ENCODE measurements around the gene HLA-DOB.

Gene HLA-DOB

DNA sequence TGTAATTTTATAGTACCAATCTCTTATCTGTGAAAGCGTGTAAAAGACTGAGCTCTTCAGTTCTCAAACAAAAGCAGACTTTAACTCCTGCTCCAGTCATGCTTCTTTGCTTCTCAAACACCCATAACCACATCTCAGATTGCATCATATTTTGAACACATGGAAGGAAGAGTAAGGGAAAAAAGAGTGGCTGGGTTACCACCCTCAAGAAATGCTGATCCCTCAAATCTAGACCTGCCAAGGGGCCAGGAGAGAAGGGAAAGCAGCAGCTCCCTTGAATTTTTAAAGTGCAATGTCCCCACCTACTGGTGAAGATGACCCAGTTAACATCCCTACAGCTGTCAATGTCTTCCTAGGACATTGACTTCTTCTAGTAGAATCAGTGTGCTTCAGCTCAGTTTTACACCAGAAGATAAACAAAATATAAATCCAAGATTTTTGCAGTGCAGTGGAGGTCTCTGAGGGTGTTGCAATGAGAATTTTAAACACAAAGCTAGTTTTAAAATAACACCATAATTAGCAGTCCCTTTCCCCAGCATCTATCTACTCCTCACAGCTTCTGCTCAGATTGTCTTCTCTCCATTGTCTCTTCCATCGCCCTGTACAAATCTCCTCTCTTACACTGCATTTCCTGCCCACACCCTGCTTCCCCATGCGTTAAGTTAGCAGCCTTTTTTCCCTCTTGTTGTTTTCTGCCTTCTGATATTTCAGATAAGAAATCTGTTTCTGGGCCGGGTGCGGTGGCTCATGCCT, 30.8 kb downstream of the HLA-DOB start:
- TF ChIP-seq TAF1 (IDR thresholded peaks at IDR 0.05; ENCODE audit: borderline replicate concordance, insufficient read depth, low read length) (no peak), FOXP2 (optimal IDR thresholded peaks at IDR 0.05; ENCODE audit: borderline replicate concordance, extremely low read depth, extremely low read length, insufficient read depth) (no peak), POLR2AphosphoS5 (IDR thresholded peaks at IDR 0.05; ENCODE audit: low read depth, low read length) (no peak), SIN3A (IDR thresholded peaks at IDR 0.05; ENCODE audit: borderline replicate concordance, insufficient read depth, low read length) (no peak)
- TF ChIP-seq, protein P1, sequence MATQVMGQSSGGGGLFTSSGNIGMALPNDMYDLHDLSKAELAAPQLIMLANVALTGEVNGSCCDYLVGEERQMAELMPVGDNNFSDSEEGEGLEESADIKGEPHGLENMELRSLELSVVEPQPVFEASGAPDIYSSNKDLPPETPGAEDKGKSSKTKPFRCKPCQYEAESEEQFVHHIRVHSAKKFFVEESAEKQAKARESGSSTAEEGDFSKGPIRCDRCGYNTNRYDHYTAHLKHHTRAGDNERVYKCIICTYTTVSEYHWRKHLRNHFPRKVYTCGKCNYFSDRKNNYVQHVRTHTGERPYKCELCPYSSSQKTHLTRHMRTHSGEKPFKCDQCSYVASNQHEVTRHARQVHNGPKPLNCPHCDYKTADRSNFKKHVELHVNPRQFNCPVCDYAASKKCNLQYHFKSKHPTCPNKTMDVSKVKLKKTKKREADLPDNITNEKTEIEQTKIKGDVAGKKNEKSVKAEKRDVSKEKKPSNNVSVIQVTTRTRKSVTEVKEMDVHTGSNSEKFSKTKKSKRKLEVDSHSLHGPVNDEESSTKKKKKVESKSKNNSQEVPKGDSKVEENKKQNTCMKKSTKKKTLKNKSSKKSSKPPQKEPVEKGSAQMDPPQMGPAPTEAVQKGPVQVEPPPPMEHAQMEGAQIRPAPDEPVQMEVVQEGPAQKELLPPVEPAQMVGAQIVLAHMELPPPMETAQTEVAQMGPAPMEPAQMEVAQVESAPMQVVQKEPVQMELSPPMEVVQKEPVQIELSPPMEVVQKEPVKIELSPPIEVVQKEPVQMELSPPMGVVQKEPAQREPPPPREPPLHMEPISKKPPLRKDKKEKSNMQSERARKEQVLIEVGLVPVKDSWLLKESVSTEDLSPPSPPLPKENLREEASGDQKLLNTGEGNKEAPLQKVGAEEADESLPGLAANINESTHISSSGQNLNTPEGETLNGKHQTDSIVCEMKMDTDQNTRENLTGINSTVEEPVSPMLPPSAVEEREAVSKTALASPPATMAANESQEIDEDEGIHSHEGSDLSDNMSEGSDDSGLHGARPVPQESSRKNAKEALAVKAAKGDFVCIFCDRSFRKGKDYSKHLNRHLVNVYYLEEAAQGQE (IDR thresholded peaks at IDR 0.05; ENCODE audit: insufficient read depth in 1 of 2, low read depth in 2 of 2, low read length in 2 of 2) = no peak

DNA sequence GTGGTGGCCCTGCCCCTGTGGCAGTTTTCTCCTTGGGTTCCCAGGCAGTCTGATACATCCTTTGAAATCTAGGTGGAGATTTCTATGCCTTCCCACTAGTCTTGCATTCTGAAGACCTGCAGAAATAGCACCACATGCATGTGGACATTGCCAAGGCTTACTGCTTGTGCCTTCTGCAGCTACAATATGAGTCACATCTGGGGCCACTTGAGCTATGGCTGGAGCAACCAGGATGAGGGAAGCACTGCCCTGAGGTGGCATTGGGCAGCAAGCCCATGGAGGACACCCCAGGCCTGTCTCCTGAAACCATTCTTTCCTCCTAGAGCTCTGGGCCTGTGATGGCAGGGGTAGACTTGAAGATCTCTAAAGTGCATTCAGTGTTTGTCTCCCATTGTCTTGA, 37.8 kb downstream of the HLA-DOB start:
- TF ChIP-seq TAF1 (IDR thresholded peaks at IDR 0.05; ENCODE audit: borderline replicate concordance, insufficient read depth, low read length) (no peak), POLR2AphosphoS5 (IDR thresholded peaks at IDR 0.05; ENCODE audit: low read depth, low read length) (no peak), FOXP2 (optimal IDR thresholded peaks at IDR 0.05; ENCODE audit: borderline replicate concordance, extremely low read depth, extremely low read length, insufficient read depth) (no peak), SIN3A (IDR thresholded peaks at IDR 0.05; ENCODE audit: borderline replicate concordance, insufficient read depth, low read length) (no peak)
- TF ChIP-seq, protein P1 (IDR thresholded peaks at IDR 0.05; ENCODE audit: insufficient read depth in 1 of 2, low read depth in 2 of 2, low read length in 2 of 2) = no peak

DNA sequence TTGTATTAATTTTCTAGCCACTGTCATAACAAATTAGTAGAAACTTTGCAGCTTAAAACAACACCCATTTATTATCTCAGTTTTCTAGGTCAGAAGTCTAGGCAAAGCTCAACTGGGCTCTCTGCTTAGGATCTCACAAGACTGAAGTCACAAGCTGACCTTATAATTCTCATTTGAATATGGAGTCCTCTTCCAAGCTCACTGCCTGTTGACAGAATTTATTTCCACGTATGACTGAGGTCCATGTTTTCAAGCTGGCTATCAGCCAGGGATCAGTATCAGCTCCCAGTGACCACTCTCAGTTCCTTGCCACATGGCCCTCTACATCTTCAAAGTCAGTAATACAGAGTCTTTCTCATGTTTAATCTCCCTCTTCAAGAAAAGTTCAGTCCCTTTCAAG, 41.7 kb downstream of the HLA-DOB start:
- TF ChIP-seq SIN3A (IDR thresholded peaks at IDR 0.05; ENCODE audit: borderline replicate concordance, insufficient read depth, low read length) (no peak), TAF1 (IDR thresholded peaks at IDR 0.05; ENCODE audit: borderline replicate concordance, insufficient read depth, low read length) (no peak), POLR2AphosphoS5 (IDR thresholded peaks at IDR 0.05; ENCODE audit: low read depth, low read length) (no peak)
- TF ChIP-seq, protein P1 (IDR thresholded peaks at IDR 0.05; ENCODE audit: insufficient read depth in 1 of 2, low read depth in 2 of 2, low read length in 2 of 2) = no peak

DNA sequence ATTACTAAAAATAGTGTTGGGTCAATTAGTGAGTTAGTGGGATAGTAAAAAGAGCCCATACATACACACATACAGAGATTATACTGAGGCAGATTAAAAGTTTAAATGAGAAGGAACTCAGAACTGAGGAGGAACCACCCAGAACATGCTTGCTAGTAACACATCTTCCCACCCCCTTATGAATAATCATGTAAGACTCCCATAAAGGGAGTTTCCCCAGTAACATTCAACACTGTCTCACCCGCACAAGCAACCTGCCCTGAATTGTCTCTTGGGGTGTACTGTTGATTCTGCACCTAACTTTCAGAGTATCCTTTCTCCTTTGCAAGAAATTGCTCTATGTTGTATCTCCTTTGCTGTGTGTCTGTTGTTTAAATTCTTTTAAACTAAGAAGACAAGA, 42.4 kb downstream of the HLA-DOB start:
- TF ChIP-seq, protein P1 (IDR thresholded peaks at IDR 0.05; ENCODE audit: insufficient read depth in 1 of 2, low read depth in 2 of 2, low read length in 2 of 2) = no peak
- TF ChIP-seq FOXP2 (optimal IDR thresholded peaks at IDR 0.05; ENCODE audit: borderline replicate concordance, extremely low read depth, extremely low read length, insufficient read depth) (no peak), TAF1 (IDR thresholded peaks at IDR 0.05; ENCODE audit: borderline replicate concordance, insufficient read depth, low read length) (no peak), POLR2AphosphoS5 (IDR thresholded peaks at IDR 0.05; ENCODE audit: low read depth, low read length) (no peak), SIN3A (IDR thresholded peaks at IDR 0.05; ENCODE audit: borderline replicate concordance, insufficient read depth, low read length) (no peak)

Data from PFSK-1 (cell line).